Nephron (organoid): Measurements from ENCODE around the gene SLC7A4.

Experiments used
- H3K27ac Mint-ChIP-seq, 3 experiments: 2 replicates each; pipeline ENCODE4 v1.8.0; 2020; ENCODE audit warnings: mixed read lengths in 3 of 3, mild to moderate bottlenecking in 2 of 3, moderate library complexity in 1 of 3
- H3K27me3 Mint-ChIP-seq: 2 replicates; pipeline ENCODE4 v1.8.0; 2021; ENCODE audit warnings: low read depth, mild to moderate bottlenecking, moderate library complexity, mixed read lengths
- H3K36me3 Mint-ChIP-seq: 2 replicates; pipeline ENCODE4 v1.8.0; 2020; ENCODE audit warnings: low read depth, mixed read lengths
- H3K4me1 Mint-ChIP-seq: 2 replicates; pipeline ENCODE4 v1.8.0; 2020; ENCODE audit warnings: mixed read lengths
- H3K4me3 Mint-ChIP-seq, 3 experiments: 2 replicates each; pipeline ENCODE4 v1.8.0; 2020; ENCODE audit warnings: mild to moderate bottlenecking in 3 of 3, mixed read lengths in 3 of 3, moderate library complexity in 2 of 3
- H3K9me3 Mint-ChIP-seq: 2 replicates; pipeline ENCODE4 v1.8.0; 2020; ENCODE audit warnings: mixed read lengths
- TF ChIP-seq, protein P1 (sequence below), 3 experiments: fragments of 200-600 bp; sonication (generic); IDR thresholded peaks; one replicate each; pipeline ENCODE4 v1.5.0; 2021; ENCODE audit warnings: antibody characterized with exemption in 3 of 3; ENCODE audit not compliant: unreplicated experiment in 3 of 3

The SLC7A4 gene

GRCh38 chr22:21000207-21000986 lies 32.0 kb downstream of the SLC7A4 start:
- TF ChIP-seq, protein P1, sequence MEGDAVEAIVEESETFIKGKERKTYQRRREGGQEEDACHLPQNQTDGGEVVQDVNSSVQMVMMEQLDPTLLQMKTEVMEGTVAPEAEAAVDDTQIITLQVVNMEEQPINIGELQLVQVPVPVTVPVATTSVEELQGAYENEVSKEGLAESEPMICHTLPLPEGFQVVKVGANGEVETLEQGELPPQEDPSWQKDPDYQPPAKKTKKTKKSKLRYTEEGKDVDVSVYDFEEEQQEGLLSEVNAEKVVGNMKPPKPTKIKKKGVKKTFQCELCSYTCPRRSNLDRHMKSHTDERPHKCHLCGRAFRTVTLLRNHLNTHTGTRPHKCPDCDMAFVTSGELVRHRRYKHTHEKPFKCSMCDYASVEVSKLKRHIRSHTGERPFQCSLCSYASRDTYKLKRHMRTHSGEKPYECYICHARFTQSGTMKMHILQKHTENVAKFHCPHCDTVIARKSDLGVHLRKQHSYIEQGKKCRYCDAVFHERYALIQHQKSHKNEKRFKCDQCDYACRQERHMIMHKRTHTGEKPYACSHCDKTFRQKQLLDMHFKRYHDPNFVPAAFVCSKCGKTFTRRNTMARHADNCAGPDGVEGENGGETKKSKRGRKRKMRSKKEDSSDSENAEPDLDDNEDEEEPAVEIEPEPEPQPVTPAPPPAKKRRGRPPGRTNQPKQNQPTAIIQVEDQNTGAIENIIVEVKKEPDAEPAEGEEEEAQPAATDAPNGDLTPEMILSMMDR (IDR thresholded peaks at IDR 0.05; ENCODE audit: unreplicated experiment in 3 of 3) = no peak
- Mint-ChIP-seq H3K4me1 (peaks cover 27% of the 10 kb centered on the region), H3K27ac (peak overlapping the region; percentile 33 to 99 (median 99)), H3K27me3 (no peaks in the 10 kb centered on the region), H3K9me3 (no peaks in the 10 kb centered on the region), H3K4me3 (peak overlapping the region; percentile 93 to 97 (median 95)), H3K36me3 (peaks cover 9% of the 10 kb centered on the region)

GRCh38 chr22:20999350-21000206 lies 32.8 kb downstream of the SLC7A4 start:
- Mint-ChIP-seq H3K4me1 (peaks cover 27% of the 10 kb centered on the region), H3K27ac (no peak overlapping the region), H3K27me3 (no peaks in the 10 kb centered on the region), H3K36me3 (peaks cover 9% of the 10 kb centered on the region), H3K4me3 (peak overlapping the region; percentile 74 to 97 (median 93)), H3K9me3 (no peaks in the 10 kb centered on the region)
- TF ChIP-seq, protein P1 (IDR thresholded peaks at IDR 0.05; ENCODE audit: unreplicated experiment in 3 of 3) = no peak

- TF ChIP-seq, protein P1 (IDR thresholded peaks at IDR 0.05; ENCODE audit: unreplicated experiment in 3 of 3) = no peak
- Mint-ChIP-seq H3K9me3 (no peaks in the 10 kb centered on the region), H3K27me3 (no peaks in the 10 kb centered on the region), H3K36me3 (peaks cover 9% of the 10 kb centered on the region), H3K4me3 (peak overlapping the region; percentile 38 to 70 (median 68)), H3K4me1 (peaks cover 26% of the 10 kb centered on the region), H3K27ac (peak overlapping the region in 1 of 3 experiments; percentile 51)
Measured at GRCh38 chr22:20998411-20999336, 33.7 kb downstream of the SLC7A4 start.

DNA sequence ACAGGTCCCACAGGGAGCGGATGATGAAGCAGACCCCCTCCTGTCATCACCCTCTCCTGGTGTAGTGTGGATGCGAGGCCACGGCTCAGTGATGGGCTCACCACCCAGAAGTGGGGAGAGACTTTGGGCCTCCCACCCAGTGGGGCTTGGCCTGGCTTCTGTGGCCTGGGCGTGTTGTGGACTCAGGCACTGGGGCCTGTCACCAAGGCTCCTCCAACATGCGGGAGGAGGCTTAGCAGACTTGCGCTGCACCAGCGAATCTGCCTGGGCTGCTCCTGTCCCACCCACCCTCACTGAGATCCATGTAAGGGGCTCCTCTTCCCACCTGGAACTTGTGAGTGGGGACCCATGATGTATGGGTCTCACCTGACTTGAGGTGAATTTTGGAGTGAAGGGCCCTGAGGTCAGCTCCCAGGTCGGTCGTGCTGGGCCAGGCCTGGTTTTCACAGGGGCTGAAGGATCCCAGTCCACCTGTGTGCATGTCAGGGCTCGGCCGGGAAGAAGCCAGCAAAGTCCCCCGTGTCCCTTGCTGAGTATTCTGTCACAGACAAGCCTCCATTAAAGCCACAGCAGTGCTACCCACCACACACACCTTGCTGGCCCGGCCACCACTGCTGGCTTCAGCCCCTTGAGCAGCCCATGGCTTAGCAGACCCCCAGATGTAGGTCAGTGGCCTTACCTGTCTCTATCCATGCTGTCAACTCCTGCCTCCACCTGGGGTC lies 34.7 kb downstream of the SLC7A4 start:
- Mint-ChIP-seq H3K4me3 (no peak overlapping the region), H3K9me3 (no peaks in the 10 kb centered on the region), H3K4me1 (peaks cover 16% of the 10 kb centered on the region), H3K27me3 (no peaks in the 10 kb centered on the region), H3K27ac (no peak overlapping the region), H3K36me3 (peaks cover 9% of the 10 kb centered on the region)
- TF ChIP-seq, protein P1 (IDR thresholded peaks at IDR 0.05; ENCODE audit: unreplicated experiment in 3 of 3) = no peak
